Measurements from ENCODE around the gene ZNF804A. TPM values are rescaled to one million over a fixed set of nuclear protein-coding genes. Genes with fewer than 3 reads are reported as not detected.

The ZNF804A gene
- total and polyA plus RNA-seq, 12 donors: 0.03 to 0.12 (median 0.07) TPM; not detected in 9

GRCh38 chr2:184793176-184793575 lies 194.8 kb downstream of the ZNF804A start:
- DNase-seq (no peak), ATAC-seq (no peak)
- H3K27me3 ChIP-seq: no peaks in the 10 kb centered on the region
- no peaks in the 10 kb centered on the region for H3K36me3 ChIP-seq
- no peaks in the 10 kb centered on the region for H3K4me1 ChIP-seq
- no peak overlapping the region for H3K4me3 ChIP-seq
- H3K27ac ChIP-seq: no peak overlapping the region
- intact Hi-C loops (cut with DNase I): no loop called here
- TF ChIP-seq CTCF (IDR thresholded peaks at IDR 0.05): no peak
- 84 to 93% methylated on average over 1 of the region's 1 CpG for WGBS, 2 donors
- peaks cover 0 to 26% (median 0%) of the 10 kb centered on the region in 11 donors for H3K9me3 ChIP-seq

GRCh38 chr2:184799379-184799778 lies 201.1 kb downstream of the ZNF804A start:
- Histone ChIP-seq H3K4me1 (no peaks in the 10 kb centered on the region), H3K36me3 (no peaks in the 10 kb centered on the region), H3K4me3 (no peak overlapping the region), H3K9me3 (peaks cover 0 to 16% (median 0%) of the 10 kb centered on the region in 11 donors), H3K27me3 (no peaks in the 10 kb centered on the region), H3K27ac (no peak overlapping the region)
- intact Hi-C loops (cut with DNase I): no loop called here
- WGBS, 2 donors: 85 to 86% methylated on average over 4 of the region's 4 CpGs
- no peak for ATAC-seq
- no peak for TF ChIP-seq CTCF (IDR thresholded peaks at IDR 0.05)
- no peak for DNase-seq

- intact Hi-C loops (cut with DNase I): no loop called here
- Histone ChIP-seq H3K27me3 (no peaks in the 10 kb centered on the region), H3K4me1 (no peaks in the 10 kb centered on the region), H3K4me3 (no peak overlapping the region), H3K27ac (no peak overlapping the region), H3K36me3 (no peaks in the 10 kb centered on the region), H3K9me3 (peaks cover 0 to 20% (median 0%) of the 10 kb centered on the region in 11 donors)
- WGBS, 2 donors: 49 to 55% methylated on average over 3 of the region's 3 CpGs
- no peak for ATAC-seq
- DNase-seq: no peak
- no peak for TF ChIP-seq CTCF (IDR thresholded peaks at IDR 0.05)
Measured at GRCh38 chr2:184814421-184814820, 216.1 kb downstream of the ZNF804A start.

GRCh38 chr2:184815824-184816223 lies 217.5 kb downstream of the ZNF804A start:
- no peaks in the 10 kb centered on the region for H3K27me3 ChIP-seq
- no peak for TF ChIP-seq CTCF (IDR thresholded peaks at IDR 0.05)
- 58 to 66% methylated on average over 1 of the region's 1 CpG for WGBS, 2 donors
- no peak overlapping the region for H3K27ac ChIP-seq
- ATAC-seq (no peak), DNase-seq (no peak)
- peaks cover 0 to 26% (median 0%) of the 10 kb centered on the region in 11 donors for H3K9me3 ChIP-seq
- no peak overlapping the region for H3K4me3 ChIP-seq
- no peaks in the 10 kb centered on the region for H3K36me3 ChIP-seq
- intact Hi-C loops (cut with DNase I): no loop called here
- no peaks in the 10 kb centered on the region for H3K4me1 ChIP-seq

Measured in heart right ventricle (tissue), 16 donors.